Thymus (tissue), 11 donors: ENCODE data around the gene TCAIM. TPM values are rescaled to one million over a fixed set of nuclear protein-coding genes. Genes with fewer than 3 reads are reported as not detected.

Source experiments
- DNase-seq, 9 donors: peaks; one replicate each; pipeline ENCODE4 v3.0.0-alpha.2; 2013; ENCODE audit warnings: low spot score in 9 of 9, low read depth in 6 of 9, missing footprints in 1 of 9
- H3K27ac ChIP-seq, 2 donors: one replicate each; pipeline ENCODE4 v1.5.1; 2013; ENCODE audit warnings: control low read depth in 1 of 2, low read depth in 1 of 2, low read length in 1 of 2, mild to moderate bottlenecking in 1 of 2, moderate library complexity in 1 of 2
- H3K27me3 ChIP-seq, 2 donors: one replicate each; pipeline ENCODE4 v1.5.1; 2013; ENCODE audit warnings: low read length in 1 of 2; ENCODE audit not compliant: control insufficient read depth in 2 of 2, insufficient read depth in 1 of 2
- H3K36me3 ChIP-seq, 2 donors: one replicate each; pipeline ENCODE4 v1.5.1; 2013; ENCODE audit warnings: low read length in 1 of 2, mild to moderate bottlenecking in 1 of 2, moderate library complexity in 1 of 2; ENCODE audit not compliant: control insufficient read depth in 2 of 2, insufficient read depth in 2 of 2
- H3K4me1 ChIP-seq, 2 donors: one replicate each; pipeline ENCODE4 v1.5.1; 2013; ENCODE audit warnings: low read length in 2 of 2; ENCODE audit not compliant: control insufficient read depth in 2 of 2, insufficient read depth in 2 of 2
- H3K4me3 ChIP-seq, 2 donors: one replicate each; pipeline ENCODE4 v1.5.1; 2013; ENCODE audit warnings: low read length in 2 of 2, control low read depth in 1 of 2, mild to moderate bottlenecking in 1 of 2
- H3K9me3 ChIP-seq, 2 donors: one replicate each; pipeline ENCODE4 v1.5.1; 2013; ENCODE audit warnings: low read length in 1 of 2, mild to moderate bottlenecking in 1 of 2; ENCODE audit not compliant: control insufficient read depth in 2 of 2, insufficient read depth in 1 of 2
- WGBS: extraction: QIAGEN DNeasy Blood & Tissue Kit; methylation state at CpG from one replicate; pipeline ENCODE4 v1.1.7; 2013; 5-methylcytosine and 5-hydroxymethylcytosine counted together
- polyA plus RNA-seq: library from polyadenylated mRNA; stranded (reverse); fragments of 200-250 nt; gene quantifications from one replicate; pipeline ENCODE4 v1.2.3, GENCODE V29; 2013
- total RNA-seq: library from RNA; stranded (reverse); fragments of 120-200 nt; gene quantifications from one replicate; pipeline ENCODE4 v1.2.4, GENCODE V29; 2013
- donor health status: healthy.

The TCAIM gene
- total and polyA plus RNA-seq, 2 donors: 18.1 to 19.0 TPM

DNA sequence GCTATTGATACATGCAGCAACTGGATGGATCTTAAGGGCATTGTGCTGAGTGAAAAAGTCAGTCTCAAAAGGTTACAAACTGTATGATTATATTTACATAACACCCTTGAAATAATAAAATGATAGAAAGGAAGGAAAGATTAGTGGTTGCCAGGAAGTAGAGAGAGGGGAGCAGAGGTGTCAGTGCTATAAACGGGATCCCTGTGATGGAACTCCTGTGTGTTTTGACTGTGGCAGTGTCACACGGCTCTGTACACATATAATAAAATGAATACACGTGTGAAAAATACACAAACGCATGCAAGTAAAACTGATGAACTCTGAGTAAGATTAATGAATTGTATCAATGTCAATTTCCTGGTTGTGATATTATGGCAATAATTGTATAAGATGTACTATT is 60.3 kb downstream of the TCAIM start:
- no peak overlapping the region for H3K4me3 ChIP-seq
- H3K9me3 ChIP-seq: no peaks in the 10 kb centered on the region
- no peak for DNase-seq
- H3K4me1 ChIP-seq: no peaks in the 10 kb centered on the region
- H3K27me3 ChIP-seq: no peaks in the 10 kb centered on the region
- WGBS: 95% methylated on average over 4 of the region's 4 CpGs
- no peaks in the 10 kb centered on the region for H3K36me3 ChIP-seq
- no peak overlapping the region for H3K27ac ChIP-seq

DNA sequence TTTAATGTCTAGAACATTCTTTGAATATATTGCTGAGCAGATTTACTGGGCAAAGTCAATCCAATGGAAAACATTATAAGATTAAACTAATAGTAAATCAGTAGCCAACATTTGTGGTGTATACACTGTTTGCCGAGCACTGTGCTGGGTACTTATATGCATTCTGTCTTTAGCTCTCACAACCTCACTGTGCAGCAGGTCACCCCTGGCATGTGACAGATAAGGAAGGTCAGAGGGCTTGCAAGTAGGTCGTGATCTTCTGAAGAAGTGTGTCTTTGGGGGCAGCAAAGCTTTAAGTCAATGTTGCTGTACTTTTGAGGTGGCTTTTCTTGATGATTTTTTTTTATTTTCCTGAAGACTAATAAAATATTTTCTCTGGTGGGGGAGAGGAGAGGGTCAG is 62.2 kb downstream of the TCAIM start:
- H3K9me3 ChIP-seq: no peaks in the 10 kb centered on the region
- no peak for DNase-seq
- no peaks in the 10 kb centered on the region for H3K36me3 ChIP-seq
- H3K4me3 ChIP-seq: no peak overlapping the region
- H3K27me3 ChIP-seq: no peaks in the 10 kb centered on the region
- 96% methylated on average over 2 of the region's 2 CpGs for WGBS
- no peaks in the 10 kb centered on the region for H3K4me1 ChIP-seq
- no peak overlapping the region for H3K27ac ChIP-seq

DNA sequence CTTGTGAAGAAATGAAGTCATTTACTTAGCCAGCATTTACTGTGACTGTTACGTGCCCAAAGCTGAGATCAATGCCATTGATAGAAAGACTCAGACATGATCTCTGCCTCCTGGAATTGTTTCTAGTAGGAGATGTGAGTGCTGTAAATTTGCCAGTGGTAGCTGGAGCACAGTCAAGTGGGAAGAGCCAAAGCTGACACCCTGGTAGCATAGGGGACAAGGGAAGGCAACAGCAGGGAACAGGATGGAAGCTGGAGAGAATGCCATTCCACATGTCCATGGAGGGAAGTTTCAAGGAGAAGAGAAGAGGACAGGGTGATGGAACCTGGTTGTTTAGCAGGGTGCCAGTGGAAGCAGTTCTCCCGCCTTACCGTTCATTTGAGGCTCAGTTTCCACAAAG is 64.0 kb downstream of the TCAIM start:
- no peak overlapping the region for H3K4me3 ChIP-seq
- no peak overlapping the region for H3K27ac ChIP-seq
- H3K36me3 ChIP-seq: no peaks in the 10 kb centered on the region
- no peaks in the 10 kb centered on the region for H3K4me1 ChIP-seq
- no peak for DNase-seq
- H3K9me3 ChIP-seq: no peaks in the 10 kb centered on the region
- no peaks in the 10 kb centered on the region for H3K27me3 ChIP-seq
- 98% methylated on average over 3 of the region's 3 CpGs for WGBS

DNA sequence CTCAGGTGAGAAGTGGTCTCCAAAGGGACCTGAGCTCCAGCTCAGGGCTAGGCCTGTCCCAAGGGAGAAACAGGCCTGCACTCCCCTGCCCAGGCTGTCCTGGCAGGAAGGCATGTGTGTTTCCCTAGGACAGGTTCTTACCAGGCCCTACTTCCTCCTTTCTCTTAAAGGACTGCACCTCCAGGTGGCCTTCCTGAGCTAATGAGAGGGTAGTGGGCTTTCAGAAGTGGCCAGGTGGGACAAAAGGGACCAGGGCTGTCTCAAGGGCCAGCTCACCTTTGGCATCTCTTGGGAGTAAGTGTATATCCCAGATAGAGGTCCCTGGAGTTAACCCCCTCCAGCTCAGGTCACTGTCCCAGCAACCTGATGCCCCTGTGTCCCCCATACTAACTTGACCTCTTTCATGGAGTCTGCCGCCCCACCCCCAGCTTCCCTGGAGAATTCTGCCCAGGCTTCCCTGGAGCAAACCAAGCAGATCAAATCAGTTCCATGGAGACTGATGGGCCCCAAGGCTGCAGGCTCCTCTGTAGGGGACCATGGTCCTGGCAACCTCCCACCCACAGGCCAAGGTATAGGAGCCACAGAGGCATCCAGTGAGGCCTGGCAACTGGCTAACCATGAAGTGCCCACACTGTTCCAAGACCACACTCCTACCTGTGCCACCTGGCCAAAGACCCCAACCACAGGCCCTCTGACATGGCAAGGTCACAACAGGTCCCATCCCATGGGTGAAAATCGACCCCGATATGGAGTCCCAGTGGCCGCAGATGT is 71.3 kb downstream of the TCAIM start:
- Histone ChIP-seq H3K36me3 (peaks cover 0 to 2% of the 10 kb centered on the region in 2 donors), H3K27ac (no peak overlapping the region), H3K9me3 (peaks cover 0 to 5% of the 10 kb centered on the region in 2 donors), H3K4me3 (no peak overlapping the region), H3K4me1 (no peaks in the 10 kb centered on the region), H3K27me3 (no peaks in the 10 kb centered on the region)
- no peak for DNase-seq
- 96% methylated on average over 4 of the region's 4 CpGs for WGBS

DNA sequence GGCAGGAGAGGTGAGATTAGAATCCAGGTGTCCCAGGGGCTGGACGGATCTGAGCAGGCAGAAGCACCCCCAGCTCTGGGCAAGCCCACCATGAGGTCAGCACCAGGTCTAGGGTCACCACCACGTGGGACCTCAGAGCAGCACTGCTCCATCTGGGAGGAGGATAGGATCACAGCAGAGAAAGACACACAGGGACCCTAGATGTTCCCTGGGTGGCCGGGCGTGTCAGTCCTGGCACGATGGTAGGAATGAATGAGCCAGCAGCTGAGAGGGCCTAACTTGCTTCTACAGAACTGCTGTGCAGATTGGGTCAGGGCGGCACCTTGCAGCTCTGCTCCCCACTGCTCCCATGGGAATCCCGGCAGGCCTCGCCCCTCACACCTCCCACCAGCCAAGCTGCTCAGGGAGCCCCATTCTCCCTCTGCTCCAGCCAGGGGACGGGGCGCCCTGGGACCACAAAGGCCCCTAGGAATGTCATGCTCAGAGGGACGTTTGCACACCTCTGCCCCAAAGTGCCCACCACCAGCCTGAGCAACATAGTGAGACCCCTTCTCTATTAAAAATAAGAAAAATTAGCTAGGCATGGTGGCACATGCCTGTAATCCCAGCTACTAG is 72.6 kb downstream of the TCAIM start:
- no peak overlapping the region for H3K27ac ChIP-seq
- 93% methylated on average over 11 of the region's 11 CpGs for WGBS

DNA sequence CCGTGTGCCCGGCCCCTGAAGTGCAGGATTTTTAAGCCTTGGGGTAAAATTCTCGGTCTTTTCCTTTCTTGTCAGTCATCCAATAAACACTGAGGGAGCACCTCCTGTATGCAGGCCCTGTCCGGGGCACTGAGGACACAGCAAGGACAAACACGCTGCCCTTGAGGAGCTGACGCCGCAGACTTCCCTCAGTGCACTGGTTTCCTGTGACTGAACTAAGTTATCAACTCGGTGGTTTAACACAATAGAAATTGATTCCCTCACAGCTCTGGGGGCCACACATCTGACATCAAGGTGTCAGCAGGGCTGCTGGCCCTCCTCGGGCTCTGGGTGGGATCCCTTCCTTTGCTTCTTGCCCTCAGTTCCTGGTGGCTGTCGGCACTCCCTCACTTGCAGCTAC is 73.8 kb downstream of the TCAIM start:
- H3K27me3 ChIP-seq: no peaks in the 10 kb centered on the region
- WGBS: 87% methylated on average over 10 of the region's 10 CpGs
- peaks cover 0 to 5% of the 10 kb centered on the region in 2 donors for H3K9me3 ChIP-seq
- H3K4me1 ChIP-seq: no peaks in the 10 kb centered on the region
- H3K27ac ChIP-seq: no peak overlapping the region
- no peak for DNase-seq
- peaks cover 0 to 2% of the 10 kb centered on the region in 2 donors for H3K36me3 ChIP-seq
- H3K4me3 ChIP-seq: no peak overlapping the region

More for the DNA sequence above, 72.6 kb downstream of the TCAIM start:
- peaks cover 0 to 5% of the 10 kb centered on the region in 2 donors for H3K9me3 ChIP-seq
- no peaks in the 10 kb centered on the region for H3K4me1 ChIP-seq
- no peak for DNase-seq
- no peak overlapping the region for H3K4me3 ChIP-seq
- peaks cover 0 to 2% of the 10 kb centered on the region in 2 donors for H3K36me3 ChIP-seq
- no peaks in the 10 kb centered on the region for H3K27me3 ChIP-seq

DNA sequence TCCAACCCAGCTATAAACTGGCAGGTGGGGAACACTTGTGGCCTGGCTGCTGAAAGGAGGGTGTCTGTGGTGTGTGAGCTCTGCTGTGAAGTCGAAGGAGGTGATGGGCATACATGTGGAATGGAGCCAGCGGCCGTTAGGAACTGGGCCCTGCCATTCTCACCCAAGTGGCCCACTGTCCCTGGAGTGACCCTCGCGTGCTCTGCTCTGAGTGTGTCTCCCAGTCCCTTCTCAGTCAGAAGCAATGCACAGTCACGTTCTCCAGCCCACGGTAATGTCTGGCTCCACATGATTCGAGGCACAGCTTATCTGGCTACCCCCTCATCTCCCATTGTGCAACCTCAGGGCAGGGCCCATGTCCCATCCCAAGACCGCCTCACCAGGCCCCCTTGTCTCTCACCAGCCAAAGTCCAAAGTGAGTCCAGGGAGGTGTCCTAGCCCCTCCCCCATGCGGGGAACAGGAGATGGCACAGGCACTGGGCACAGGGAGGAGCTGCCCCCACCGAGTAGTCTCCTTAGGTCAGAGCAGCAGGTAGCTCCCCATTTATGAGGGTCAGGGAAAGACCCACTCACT is 76.0 kb downstream of the TCAIM start:
- no peak for DNase-seq
- no peak overlapping the region for H3K27ac ChIP-seq
- no peaks in the 10 kb centered on the region for H3K4me1 ChIP-seq
- 97% methylated on average over 11 of the region's 11 CpGs for WGBS
- H3K9me3 ChIP-seq: peaks cover 0 to 5% of the 10 kb centered on the region in 2 donors
- no peak overlapping the region for H3K4me3 ChIP-seq
- no peaks in the 10 kb centered on the region for H3K27me3 ChIP-seq
- peaks cover 0 to 1% of the 10 kb centered on the region in 2 donors for H3K36me3 ChIP-seq

DNA sequence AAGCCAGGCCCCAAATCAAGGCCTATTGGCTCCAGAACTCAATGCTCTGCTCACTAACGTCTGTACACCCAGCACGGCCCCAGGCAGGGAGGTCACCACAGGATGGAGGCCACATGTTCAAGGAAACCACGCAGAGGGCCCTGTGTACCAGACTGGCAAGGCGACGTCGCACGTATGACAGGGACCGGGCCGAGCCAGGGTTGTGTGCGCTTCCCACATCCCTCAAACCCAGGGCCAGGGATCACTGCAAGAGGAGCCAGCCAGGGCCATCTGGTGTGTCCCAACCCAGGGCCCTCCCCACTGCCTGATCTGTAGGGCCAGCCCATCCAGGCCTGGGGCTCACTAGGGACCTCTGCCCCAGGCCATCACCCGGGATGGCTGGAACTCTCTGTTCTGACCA is 76.9 kb downstream of the TCAIM start:
- Histone ChIP-seq H3K4me3 (no peak overlapping the region), H3K27ac (no peak overlapping the region), H3K9me3 (no peaks in the 10 kb centered on the region), H3K4me1 (no peaks in the 10 kb centered on the region), H3K36me3 (no peaks in the 10 kb centered on the region), H3K27me3 (no peaks in the 10 kb centered on the region)
- 94% methylated on average over 11 of the region's 11 CpGs for WGBS
- no peak for DNase-seq
